NCI-H1092 treated with DMSO at 0.1 percent for 48 hours (cell line): Measurements from ENCODE around the gene FGD4.

ENCODE experiments used
- DNase-seq: peaks from one replicate; lab custom pipeline; 2025; lab: John Stamatoyannopoulos, UW

FGD4 gene

GRCh38 chr12:32457251-32458025 is 58.1 kb downstream of the FGD4 start:
- no peak for DNase-seq

- DNase-seq: no peak
These were observed 61.3 kb downstream of the FGD4 start for GRCh38 chr12:32460638-32461037.

GRCh38 chr12:32462908-32463307 is 63.5 kb downstream of the FGD4 start:
- DNase-seq: no peak

GRCh38 chr12:32466187-32466586 is 66.8 kb downstream of the FGD4 start:
- DNase-seq: no peak

- DNase-seq: no peak
These were observed 67.8 kb downstream of the FGD4 start for GRCh38 chr12:32466986-32467711.

GRCh38 chr12:32467959-32468863 is 68.9 kb downstream of the FGD4 start:
- no peak for DNase-seq

GRCh38 chr12:32470936-32471470 is 71.6 kb downstream of the FGD4 start:
- no peak for DNase-seq

- no peak for DNase-seq
These were observed 72.2 kb downstream of the FGD4 start for GRCh38 chr12:32471591-32472001.

- DNase-seq: no peak
These were observed 76.4 kb downstream of the FGD4 start for GRCh38 chr12:32475724-32476123.

- no peak for DNase-seq
These were observed 77.1 kb downstream of the FGD4 start for GRCh38 chr12:32476446-32476845.

- DNase-seq: no peak
These were observed 78.4 kb downstream of the FGD4 start for GRCh38 chr12:32477714-32478113.

GRCh38 chr12:32478166-32478565 is 78.8 kb downstream of the FGD4 start:
- DNase-seq: no peak

GRCh38 chr12:32478858-32479725 is 79.7 kb downstream of the FGD4 start:
- no peak for DNase-seq

- DNase-seq: no peak
These were observed 82.9 kb downstream of the FGD4 start for GRCh38 chr12:32482226-32482625.

- DNase-seq: no peak
These were observed 84.1 kb downstream of the FGD4 start for GRCh38 chr12:32483499-32483898.

GRCh38 chr12:32483993-32484392 is 84.6 kb downstream of the FGD4 start:
- DNase-seq: no peak

GRCh38 chr12:32486158-32486557 is 86.8 kb downstream of the FGD4 start:
- no peak for DNase-seq

GRCh38 chr12:32488132-32488531 is 88.8 kb downstream of the FGD4 start:
- DNase-seq: no peak

- DNase-seq: no peak
These were observed 89.7 kb downstream of the FGD4 start for GRCh38 chr12:32489070-32489469.

GRCh38 chr12:32490801-32491200 is 91.4 kb downstream of the FGD4 start:
- DNase-seq: no peak

- no peak for DNase-seq
These were observed 93.9 kb downstream of the FGD4 start for GRCh38 chr12:32493282-32493681.
